ENCODE results near the gene CCDC83. TPM values are rescaled to one million over a fixed set of nuclear protein-coding genes. Genes with fewer than 3 reads are reported as not detected.

The CCDC83 gene
- total RNA-seq, 4 donors from 2014 or later: not detected

GRCh38 chr11:85884581-85885021 is 29.4 kb downstream of the CCDC83 start:
- no peak overlapping the region for H3K27ac ChIP-seq
- no peaks in the 10 kb centered on the region for H3K9me3 ChIP-seq
- TF ChIP-seq POLR2A (IDR thresholded peaks at IDR 0.05) (no peak), EP300 (IDR thresholded peaks at IDR 0.05) (no peak), CTCF (IDR thresholded peaks at IDR 0.05) (no peak)
- H3K4me1 ChIP-seq: peaks cover 0 to 11% (median 0%) of the 10 kb centered on the region in 4 donors
- no peak for DNase-seq (ENCODE audit: low spot score in 2 of 2)
- 65 to 68% methylated on average over 4 of the region's 4 CpGs for WGBS, 2 donors
- no peaks in the 10 kb centered on the region for H3K36me3 ChIP-seq
- no peaks in the 10 kb centered on the region for H3K27me3 ChIP-seq
- no peak overlapping the region for H3K4me3 ChIP-seq

GRCh38 chr11:85886089-85887056 is 31.2 kb downstream of the CCDC83 start:
- no peak overlapping the region for H3K27ac ChIP-seq
- no peaks in the 10 kb centered on the region for H3K9me3 ChIP-seq
- WGBS, 2 donors: 63 to 68% methylated on average over 7 of the region's 7 CpGs

GRCh38 chr11:85889108-85889507 is 33.9 kb downstream of the CCDC83 start:
- WGBS, 2 donors: 93 to 95% methylated on average over 5 of the region's 5 CpGs
- peaks cover 0 to 11% (median 0%) of the 10 kb centered on the region in 4 donors for H3K4me1 ChIP-seq
- TF ChIP-seq CTCF (IDR thresholded peaks at IDR 0.05) (no peak), POLR2A (IDR thresholded peaks at IDR 0.05) (no peak), EP300 (IDR thresholded peaks at IDR 0.05) (no peak)
- no peaks in the 10 kb centered on the region for H3K9me3 ChIP-seq
- H3K27me3 ChIP-seq: no peaks in the 10 kb centered on the region
- H3K27ac ChIP-seq: no peak overlapping the region
- H3K36me3 ChIP-seq: no peaks in the 10 kb centered on the region
- DNase-seq (ENCODE audit: low spot score in 2 of 2): no peak
- H3K4me3 ChIP-seq: no peak overlapping the region

More at GRCh38 chr11:85886089-85887056, 31.2 kb downstream of the CCDC83 start:
- DNase-seq (ENCODE audit: low spot score in 2 of 2): no peak
- Histone ChIP-seq H3K36me3 (no peaks in the 10 kb centered on the region), H3K4me1 (peaks cover 0 to 11% (median 0%) of the 10 kb centered on the region in 4 donors), H3K4me3 (no peak overlapping the region), H3K27me3 (no peaks in the 10 kb centered on the region)
- no peak for TF ChIP-seq EP300 (IDR thresholded peaks at IDR 0.05)
- no peak for TF ChIP-seq CTCF (IDR thresholded peaks at IDR 0.05)
- TF ChIP-seq POLR2A (IDR thresholded peaks at IDR 0.05): no peak

GRCh38 chr11:85889676-85890579 is 34.7 kb downstream of the CCDC83 start:
- DNase-seq (ENCODE audit: low spot score in 2 of 2): no peak
- H3K27me3 ChIP-seq: no peaks in the 10 kb centered on the region
- TF ChIP-seq CTCF (IDR thresholded peaks at IDR 0.05): no peak
- no peak for TF ChIP-seq EP300 (IDR thresholded peaks at IDR 0.05)
- no peak for TF ChIP-seq POLR2A (IDR thresholded peaks at IDR 0.05)
- 86 to 91% methylated on average over 8 of the region's 8 CpGs for WGBS, 2 donors
- H3K4me1 ChIP-seq: peaks cover 0 to 11% (median 0%) of the 10 kb centered on the region in 4 donors
- H3K36me3 ChIP-seq: no peaks in the 10 kb centered on the region
- H3K27ac ChIP-seq: no peak overlapping the region
- no peak overlapping the region for H3K4me3 ChIP-seq
- H3K9me3 ChIP-seq: no peaks in the 10 kb centered on the region
